ENCODE data around the gene KCNN3. TPM values are rescaled to one million over a fixed set of nuclear protein-coding genes. Genes with fewer than 3 reads are reported as not detected.

The KCNN3 gene
- total and polyA plus RNA-seq, 2 of the 13 experiments (the other 11 are each of a cell fraction or from before 2014, with no cell fraction given) = not detected

GRCh38 chr1:154819628-154820590 lies 50.2 kb downstream of the KCNN3 start:
- no TSS peak for BruUV-seq (replicated peaks)
- no peak overlapping the region for H3K4me2 ChIP-seq (ENCODE audit: low read depth, low read length)

More at GRCh38 chr1:154819628-154820590, 50.2 kb downstream of the KCNN3 start:
- Histone ChIP-seq H3K79me2 (ENCODE audit: insufficient read depth, low read length) (no peaks in the 10 kb centered on the region), H3K9ac (ENCODE audit: insufficient read depth, low read depth, low read length) (no peak overlapping the region), H3K4me1 (ENCODE audit: insufficient read depth, low read length) (no peaks in the 10 kb centered on the region), H3K27me3 (ENCODE audit: control insufficient read depth in 1 of 2, insufficient read depth in 2 of 2, low read length in 2 of 2) (peaks cover 0 to 38% of the 10 kb centered on the region in 2 experiments; a peak in 4 of 5 replicates), H3K27ac (ENCODE audit: extremely low read length, insufficient read depth, low read length) (no peak overlapping the region), H3K9me3 (ENCODE audit: low read length) (no peaks in the 10 kb centered on the region), H3K4me3 (replicated peaks in 1 of 3; ENCODE audit: insufficient read depth in 1 of 3, low read depth in 2 of 3, low read length in 3 of 3) (no peak overlapping the region), H3K36me3 (replicated peaks in 1 of 2; ENCODE audit: control insufficient read depth in 1 of 2, insufficient read depth in 2 of 2, low read length in 2 of 2) (no peaks in the 10 kb centered on the region), H4K20me1 (ENCODE audit: insufficient read depth, low read length) (0 out of 2 replicates have a peak, but pooled peaks cover 2% of the 10 kb centered on the region), H2AFZ (ENCODE audit: low read length) (no peak overlapping the region)
- ATAC-seq (peak; percentile 94), FAIRE-seq (no peak), DNase-seq (ENCODE audit: low spot score) (peak; percentile 13)
- peak; percentile 37 for TF ChIP-seq SMC3 (IDR thresholded peaks at IDR 0.05; ENCODE audit: low read length)
- peak; percentile 50 for TF ChIP-seq CTCF (CRISPR knock-in tag; IDR thresholded peaks at IDR 0.05)
- TF ChIP-seq PPARG (CRISPR knock-in tag; conservative IDR thresholded peaks at IDR 0.05) = peak; percentile 97
- 0 out of 2 replicates have a peak, but pooled peaks have one; percentile 21 for TF ChIP-seq ZFX (CRISPR knock-in tag; IDR thresholded peaks at IDR 0.05; ENCODE audit: low read depth)
- peak; percentile 76 for TF ChIP-seq HNF4A (CRISPR knock-in tag; IDR thresholded peaks at IDR 0.05)
- 0 out of 2 replicates have a peak, but pooled peaks have one; percentile 32 for TF ChIP-seq RAD21 (CRISPR knock-in tag; IDR thresholded peaks at IDR 0.05)
- TF ChIP-seq ZNF331 (CRISPR knock-in tag; IDR thresholded peaks at IDR 0.05) = no peak
- TF ChIP-seq HNF4G (IDR thresholded peaks at IDR 0.05; ENCODE audit: borderline replicate concordance, low read depth, low read length) = peak; percentile 81; the same call in 1 of the 2 replicates
- TF ChIP-seq HNF4G (CRISPR knock-in tag; IDR thresholded peaks at IDR 0.05; ENCODE audit: borderline replicate concordance, low read depth) = no peak
- TF ChIP-seq RXRB (CRISPR knock-in tag; IDR thresholded peaks at IDR 0.05; ENCODE audit: borderline replicate concordance) = peak; percentile 92
- TF ChIP-seq RXRA (CRISPR knock-in tag; IDR thresholded peaks at IDR 0.05) = peak; percentile 46; the same call in 1 of the 2 replicates
- peak; percentile 26; the same call in 1 of the 2 replicates for TF ChIP-seq ZNF629 (CRISPR knock-in tag; conservative IDR thresholded peaks at IDR 0.05)
- TF ChIP-seq ZNF614 (CRISPR knock-in tag; IDR thresholded peaks at IDR 0.05; ENCODE audit: borderline replicate concordance) = no peak
- peak; percentile 30 for TF ChIP-seq XRCC5 (optimal IDR thresholded peaks at IDR 0.05; ENCODE audit: low read length)
- TF ChIP-seq STAG1 (CRISPR knock-in tag; IDR thresholded peaks at IDR 0.05) = peak; percentile 50
- TF ChIP-seq EEA1 (CRISPR knock-in tag; IDR thresholded peaks at IDR 0.05; ENCODE audit: borderline replicate concordance) = no peak
- POLR2A ChIA-PET = no interaction called here
- 60% methylated on average over 4 of the region's 7 CpGs for WGBS (ENCODE audit: low lambda C conversion rate)
- CTCF ChIA-PET (ENCODE audit: low intra/inter-chr PET ratio, low total read pairs) = interaction anchor here (0.6 to 0.9 kb wide), 2 partner anchors 78 to 151 kb away, joined by 3 read pairs; no protein-coding TSS in a partner anchor
- intact Hi-C loops (cut with micrococcal nuclease; ENCODE audit: unreplicated experiment) (no loop called here), in situ Hi-C loops (cut with HindIII; ENCODE audit: extremely low pct_ligation_motif_present, low pct_unique_long_range_greater_than_20kb) (no loop called here)

Data from HepG2 (cell line).